Hepatocyte (in vitro differentiated cells): ENCODE results near the gene DUSP8. TPM values are rescaled to one million over a fixed set of nuclear protein-coding genes. Genes with fewer than 3 reads are reported as not detected.
"Not testable (repeated sequence)": the region's sequence is repeated elsewhere in the genome, so short reads cannot be mapped to it uniquely, and the experiment has no call there.

ENCODE experiments used
- DNase-seq: peaks from one replicate; pipeline ENCODE4 v3.0.0-alpha.2; 2016; ENCODE audit warnings: low spot score
- H2AFZ ChIP-seq: fragments of 200-600 bp; sonication (generic); 2 replicates; pipeline ENCODE4 v1.6.0; 2016; ENCODE audit warnings: antibody characterized with exemption, mild to moderate bottlenecking
- H3K27ac ChIP-seq: fragments of 200-600 bp; sonication (generic); 2 replicates; pipeline ENCODE4 v1.5.1; 2016; ENCODE audit warnings: mild to moderate bottlenecking
- H3K27me3 ChIP-seq: fragments of 200-600 bp; sonication (generic); 2 replicates; pipeline ENCODE4 v1.6.1; 2016
- H3K36me3 ChIP-seq: fragments of 200-600 bp; sonication (generic); replicated peaks from 2 replicates; pipeline ENCODE4 v1.5.1; 2016; ENCODE audit warnings: low read depth; ENCODE audit not compliant: insufficient read depth
- H3K4me1 ChIP-seq: fragments of 200-600 bp; sonication (generic); 2 replicates; pipeline ENCODE4 v1.5.1; 2016; ENCODE audit warnings: mild to moderate bottlenecking, moderate library complexity; ENCODE audit not compliant: insufficient read depth
- H3K4me2 ChIP-seq: fragments of 200-600 bp; sonication (generic); 2 replicates; pipeline ENCODE4 v1.6.0; 2016
- H3K4me3 ChIP-seq: fragments of 200-600 bp; sonication (generic); 2 replicates; pipeline ENCODE4 v1.5.1; 2016; ENCODE audit warnings: mild to moderate bottlenecking
- H3K79me2 ChIP-seq: fragments of 200-600 bp; sonication (generic); 2 replicates; pipeline ENCODE4 v1.6.0; 2017; ENCODE audit warnings: mild to moderate bottlenecking
- H3K9me2 ChIP-seq: fragments of 200-600 bp; sonication (generic); replicated peaks from 2 replicates; pipeline ENCODE4 v1.6.0; 2017; ENCODE audit warnings: mild to moderate bottlenecking; ENCODE audit not compliant: insufficient read depth
- H3K9me3 ChIP-seq: fragments of 200-600 bp; sonication (generic); 2 replicates; pipeline ENCODE4 v1.5.1; 2016; ENCODE audit warnings: low read depth, mild to moderate bottlenecking
- H4K20me1 ChIP-seq: fragments of 200-600 bp; sonication (generic); 2 replicates; pipeline ENCODE4 v1.6.0; 2016; ENCODE audit warnings: mild to moderate bottlenecking; ENCODE audit not compliant: insufficient read depth, poor library complexity, severe bottlenecking
- EZH2 ChIP-seq: fragments of 200-600 bp; sonication (generic); IDR thresholded peaks from 2 replicates; pipeline ENCODE4 v1.6.1; 2016; ENCODE audit warnings: antibody characterized with exemption, mild to moderate bottlenecking, borderline replicate concordance
- EZH2phosphoT487 ChIP-seq: fragments of 200-600 bp; sonication (generic); IDR thresholded peaks from one replicate; pipeline ENCODE4 v1.6.1; 2018; ENCODE audit warnings: antibody characterized with exemption, mild to moderate bottlenecking, low read depth, moderate library complexity; ENCODE audit not compliant: unreplicated experiment, severe bottlenecking
- WGBS: methylation state at CpG from one replicate; pipeline ENCODE4 v1.1.6; 2016; ENCODE audit warnings: low lambda C conversion rate; ENCODE audit errors: missing lambda C conversion rate; 5-methylcytosine and 5-hydroxymethylcytosine counted together
- polyA plus RNA-seq: library from polyadenylated mRNA; unstranded; fragments of >200 nt; fragmentation: Nextera tagmentation; extraction: Ambion mirVana; gene quantifications from 2 replicates; pipeline ENCODE4 v1.2.1, GENCODE V29; 2016
- total RNA-seq: library from RNA; depleted of rRNA; stranded (reverse); fragments of >200 nt; gene quantifications from 2 replicates; pipeline ENCODE4 v1.2.3, GENCODE V29; 2014
- TF ChIP-seq, protein P1 (sequence below): fragments of 200-600 bp; sonication (generic); IDR thresholded peaks from 2 replicates; pipeline ENCODE4 v1.5.1; 2016; ENCODE audit warnings: antibody characterized with exemption, mild to moderate bottlenecking; ENCODE audit not compliant: poor library complexity

DUSP8 gene
- total and polyA plus RNA-seq, 2 experiments from 2014 or later = 8.0 to 17.7 TPM

DNA sequence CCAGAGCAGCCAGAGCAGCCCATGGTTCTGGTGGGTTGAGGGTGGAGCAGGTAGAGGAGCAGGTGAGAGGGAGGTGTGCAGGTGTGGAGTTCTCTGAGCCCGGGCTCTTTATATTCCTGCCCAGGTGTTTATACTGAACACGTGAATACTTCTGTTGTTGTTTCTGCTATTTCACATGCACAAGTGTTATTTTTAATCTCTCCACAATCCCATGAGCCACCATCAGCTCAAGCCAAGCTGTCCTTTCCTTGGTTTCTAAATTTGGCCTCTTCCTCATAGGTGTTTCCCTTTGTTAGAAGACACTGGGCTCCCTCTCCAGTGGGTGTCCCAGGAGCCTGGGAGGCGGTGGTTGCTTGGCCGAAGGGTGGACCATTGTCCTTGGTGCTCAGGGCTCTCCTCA is 36.3 kb upstream of the DUSP8 start, which contains the start of gene KRTAP5-3:
Gene KRTAP5-3 (minus strand): TSS at position 101 of the 400 bp plus-strand sequence. CDS start 78 bp downstream, at position 23.
- H3K27me3 ChIP-seq = peaks cover 4% of the 10 kb centered on the region
- 78% methylated on average over 4 of the region's 4 CpGs for WGBS

DNA sequence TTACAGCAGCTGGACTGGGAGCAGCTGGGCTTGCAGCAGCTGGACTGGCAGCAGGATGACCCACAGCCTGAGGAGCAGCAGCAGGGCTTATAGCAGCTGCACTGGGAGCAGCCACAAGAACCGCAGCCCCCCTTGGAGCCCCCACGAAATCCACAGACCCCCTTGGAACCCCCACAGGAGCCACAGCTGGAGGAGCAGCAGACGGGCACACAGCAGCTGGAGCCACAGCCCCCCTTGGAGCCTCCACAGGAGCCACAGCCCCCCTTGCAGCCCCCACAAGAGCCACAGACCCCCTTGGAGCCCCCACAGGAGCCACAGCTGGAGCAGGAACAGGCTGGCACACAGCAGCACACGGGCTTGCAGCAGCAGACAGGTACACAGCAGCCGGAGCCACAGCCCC is 35.8 kb upstream of the DUSP8 start:
- H3K9me2 ChIP-seq, H3K4me2 ChIP-seq, H2AFZ ChIP-seq, H3K9me3 ChIP-seq, H3K27me3 ChIP-seq, H3K4me3 ChIP-seq, H3K4me1 ChIP-seq, H3K79me2 ChIP-seq, DNase-seq, H3K27ac ChIP-seq, H3K36me3 ChIP-seq, H4K20me1 ChIP-seq: not testable (repeated sequence)
- 69% methylated on average over 5 of the region's 5 CpGs for WGBS

More for the DNA sequence above, 36.3 kb upstream of the DUSP8 start, which contains the start of gene KRTAP5-3:
- Histone ChIP-seq H3K36me3 (no peaks in the 10 kb centered on the region), H3K9me3 (no peaks in the 10 kb centered on the region), H3K79me2 (no peaks in the 10 kb centered on the region), H3K27ac (no peak within 1 kb of the TSS), H2AFZ (no peak within 1 kb of the TSS), H3K9me2 (no peaks in the 10 kb centered on the region), H3K4me1 (no peaks in the 10 kb centered on the region), H4K20me1 (no peaks in the 10 kb centered on the region), H3K4me2 (no peak within 1 kb of the TSS), H3K4me3 (no peak within 1 kb of the TSS)
- TF ChIP-seq, protein P1, sequence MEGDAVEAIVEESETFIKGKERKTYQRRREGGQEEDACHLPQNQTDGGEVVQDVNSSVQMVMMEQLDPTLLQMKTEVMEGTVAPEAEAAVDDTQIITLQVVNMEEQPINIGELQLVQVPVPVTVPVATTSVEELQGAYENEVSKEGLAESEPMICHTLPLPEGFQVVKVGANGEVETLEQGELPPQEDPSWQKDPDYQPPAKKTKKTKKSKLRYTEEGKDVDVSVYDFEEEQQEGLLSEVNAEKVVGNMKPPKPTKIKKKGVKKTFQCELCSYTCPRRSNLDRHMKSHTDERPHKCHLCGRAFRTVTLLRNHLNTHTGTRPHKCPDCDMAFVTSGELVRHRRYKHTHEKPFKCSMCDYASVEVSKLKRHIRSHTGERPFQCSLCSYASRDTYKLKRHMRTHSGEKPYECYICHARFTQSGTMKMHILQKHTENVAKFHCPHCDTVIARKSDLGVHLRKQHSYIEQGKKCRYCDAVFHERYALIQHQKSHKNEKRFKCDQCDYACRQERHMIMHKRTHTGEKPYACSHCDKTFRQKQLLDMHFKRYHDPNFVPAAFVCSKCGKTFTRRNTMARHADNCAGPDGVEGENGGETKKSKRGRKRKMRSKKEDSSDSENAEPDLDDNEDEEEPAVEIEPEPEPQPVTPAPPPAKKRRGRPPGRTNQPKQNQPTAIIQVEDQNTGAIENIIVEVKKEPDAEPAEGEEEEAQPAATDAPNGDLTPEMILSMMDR = no peak
- DNase-seq = no peak

DNA sequence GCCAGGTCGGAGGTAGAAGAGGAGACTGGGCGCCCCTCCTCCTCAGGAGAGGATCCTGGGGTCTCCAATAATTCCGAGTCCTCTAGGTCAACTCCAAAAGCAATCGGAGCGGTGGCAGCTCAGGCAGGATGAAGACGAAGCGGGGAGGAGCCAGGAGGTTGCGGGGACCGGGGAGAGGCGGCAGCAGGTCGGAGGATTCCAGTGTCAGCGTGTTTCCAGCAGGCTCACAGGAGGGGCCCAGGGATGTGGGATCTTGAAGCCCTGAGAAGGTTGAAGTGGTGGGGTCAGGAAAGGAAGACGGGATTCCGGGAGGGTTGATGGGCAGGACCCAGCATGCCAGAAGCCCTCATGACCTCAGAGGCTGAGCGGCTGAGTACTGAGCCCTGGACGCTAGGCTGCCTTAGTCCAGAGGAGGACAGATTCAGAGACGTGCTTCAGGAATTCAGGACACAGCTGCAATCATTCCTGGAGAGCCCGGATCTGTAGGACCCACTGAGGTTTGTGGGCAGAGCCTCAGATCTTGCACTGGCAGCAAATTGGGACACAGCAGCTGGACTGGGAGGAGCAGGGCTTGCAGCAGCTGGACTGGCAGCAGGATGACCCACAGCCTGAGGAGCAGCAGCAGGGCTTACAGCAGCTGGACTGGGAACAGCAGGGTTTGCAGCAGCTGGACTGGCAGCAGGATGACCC is 35.2 kb upstream of the DUSP8 start:
- not testable (repeated sequence) for H3K27me3 ChIP-seq, H3K4me1 ChIP-seq, H3K4me2 ChIP-seq, H4K20me1 ChIP-seq, H3K9me3 ChIP-seq, H3K4me3 ChIP-seq, H2AFZ ChIP-seq, H3K27ac ChIP-seq, H3K9me2 ChIP-seq, H3K36me3 ChIP-seq, DNase-seq, H3K79me2 ChIP-seq
- 44% methylated on average over 18 of the region's 18 CpGs for WGBS

DNA sequence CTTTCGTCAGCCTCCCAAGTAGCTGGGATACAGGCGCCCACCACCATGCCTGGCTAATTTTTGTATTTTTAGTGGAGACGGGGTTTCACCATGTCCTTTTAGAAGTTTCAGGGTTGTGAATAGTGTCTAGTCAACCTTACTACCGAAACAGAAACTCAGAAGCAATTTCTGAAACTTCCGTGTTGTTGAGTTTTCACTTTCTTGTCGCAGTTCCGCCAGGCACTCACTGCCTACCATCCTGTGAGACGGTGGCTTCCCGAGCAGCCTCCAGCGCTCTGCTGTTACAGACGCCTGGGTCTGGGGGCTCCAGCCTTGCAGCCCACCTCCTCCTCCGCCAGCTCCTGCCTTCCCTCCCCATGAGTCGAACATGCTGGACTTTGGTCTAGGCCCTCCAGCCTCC is 33.9 kb upstream of the DUSP8 start:
- H3K4me1 ChIP-seq, H3K36me3 ChIP-seq, H3K4me2 ChIP-seq, DNase-seq, H3K27me3 ChIP-seq, H4K20me1 ChIP-seq, H3K9me3 ChIP-seq, H3K9me2 ChIP-seq, H3K4me3 ChIP-seq, H2AFZ ChIP-seq, H3K79me2 ChIP-seq, H3K27ac ChIP-seq: not testable (repeated sequence)
- 93% methylated on average over 13 of the region's 13 CpGs for WGBS

DNA sequence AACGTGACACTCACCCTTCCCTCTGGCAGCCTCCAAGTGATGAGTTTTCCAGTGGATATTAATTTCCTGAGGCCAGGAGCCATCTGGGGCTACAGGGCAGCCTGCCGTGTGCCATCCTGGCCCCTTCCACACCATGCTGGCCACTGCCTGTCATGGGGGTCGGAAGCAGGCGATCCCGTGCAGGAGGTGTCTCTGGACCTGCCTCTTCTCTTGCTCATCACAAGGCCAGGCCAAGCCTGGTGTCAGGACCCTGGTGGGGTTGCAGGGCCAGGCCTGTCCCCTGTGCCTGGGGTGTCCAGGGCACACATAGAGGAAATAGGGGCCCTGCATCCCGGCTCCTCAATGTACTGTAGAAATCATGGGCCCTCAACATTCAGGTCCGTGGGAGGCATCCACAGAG is 32.6 kb upstream of the DUSP8 start:
- H2AFZ ChIP-seq = no peak overlapping the region
- H3K4me1 ChIP-seq = no peaks in the 10 kb centered on the region
- H3K36me3 ChIP-seq = no peaks in the 10 kb centered on the region
- no peaks in the 10 kb centered on the region for H3K79me2 ChIP-seq
- no peak for DNase-seq
- H3K4me3 ChIP-seq = no peak overlapping the region
- no peak overlapping the region for H3K27ac ChIP-seq
- peaks cover 10% of the 10 kb centered on the region for H3K27me3 ChIP-seq
- 90% methylated on average over 7 of the region's 7 CpGs for WGBS
- no peak overlapping the region for H3K4me2 ChIP-seq
- TF ChIP-seq EZH2phosphoT487 (no peak), EZH2 (no peak)
- TF ChIP-seq, protein P1 = no peak
- H3K9me2 ChIP-seq = no peaks in the 10 kb centered on the region
- H4K20me1 ChIP-seq = no peaks in the 10 kb centered on the region
- no peaks in the 10 kb centered on the region for H3K9me3 ChIP-seq
